OCI-LY7 (cell line): ENCODE data around the gene GATA5. TPM values are rescaled to one million over a fixed set of nuclear protein-coding genes. Genes with fewer than 3 reads are reported as not detected.

Source experiments
- BruUV-seq: library from RNA; stranded (reverse); fragments of 400-500 nt; replicated peaks from 2 replicates; lab custom pipeline; 2021; lab: Mats Ljungman, UMichigan
- CTCF ChIA-PET: fragments of 300-600 bp; sonication (Branson Sonifier 250); formaldehyde crosslinking; loops from one replicate; lab custom pipeline; 2022; ENCODE audit warnings: antibody characterized with exemption; ENCODE audit not compliant: unreplicated experiment; lab: Charles Lee
- POLR2A ChIA-PET: fragments of 300-600 bp; sonication (Branson Sonifier 250); formaldehyde crosslinking; loops from one replicate; lab custom pipeline; 2022; ENCODE audit warnings: antibody characterized with exemption; lab: Charles Lee
- DNase-seq: peaks from one replicate; pipeline ENCODE4 v3.0.0-alpha.2; 2015; ENCODE audit warnings: low spot score
- H2AFZ ChIP-seq: fragments of 200-600 bp; sonication (generic), shearing (Covaris generic); 2 replicates; pipeline ENCODE4 v1.6.1; 2014; ENCODE audit warnings: mild to moderate bottlenecking, antibody characterized with exemption, low read length, moderate library complexity
- H3K27ac ChIP-seq: fragments of 200-600 bp; sonication (generic); 2 replicates; pipeline ENCODE4 v1.5.1; 2014; ENCODE audit warnings: mixed run types, low read depth, mild to moderate bottlenecking, moderate library complexity, low read length, inconsistent platforms; ENCODE audit not compliant: poor library complexity, severe bottlenecking
- H3K36me3 ChIP-seq: fragments of 200-600 bp; sonication (generic); 2 replicates; pipeline ENCODE4 v1.6.1; 2014; ENCODE audit warnings: mild to moderate bottlenecking, antibody characterized with exemption, low read length, moderate library complexity, mixed read lengths; ENCODE audit not compliant: insufficient read depth
- H3K4me1 ChIP-seq: fragments of 200-600 bp; sonication (generic); 2 replicates; pipeline ENCODE4 v1.5.1; 2014; ENCODE audit warnings: mild to moderate bottlenecking, low read length; ENCODE audit not compliant: insufficient read depth, poor library complexity, severe bottlenecking
- H3K4me2 ChIP-seq: fragments of 200-600 bp; sonication (generic); 2 replicates; pipeline ENCODE4 v1.6.1; 2014; ENCODE audit warnings: mild to moderate bottlenecking, low read length
- H3K4me3 ChIP-seq: fragments of 200-600 bp; sonication (generic); 2 replicates; pipeline ENCODE4 v1.5.1; 2014; ENCODE audit warnings: mild to moderate bottlenecking, low read depth, low read length; ENCODE audit not compliant: poor library complexity, severe bottlenecking
- H3K79me2 ChIP-seq: fragments of 200-600 bp; sonication (generic); 2 replicates; pipeline ENCODE4 v1.6.1; 2016; ENCODE audit warnings: low read depth, mild to moderate bottlenecking, low read length, moderate library complexity, mixed read lengths; ENCODE audit not compliant: insufficient read depth
- H3K9me2 ChIP-seq: fragments of 200-600 bp; sonication (generic); 2 replicates; pipeline ENCODE4 v1.6.1; 2016; ENCODE audit warnings: mild to moderate bottlenecking, low read length, mixed read lengths; ENCODE audit not compliant: insufficient read depth
- H3K9me3 ChIP-seq: fragments of 200-600 bp; sonication (generic); 2 replicates; pipeline ENCODE4 v1.6.1; 2014; ENCODE audit warnings: mild to moderate bottlenecking, mixed run types, low read length, mixed read lengths
- H4K20me1 ChIP-seq: fragments of 200-600 bp; sonication (generic); 2 replicates; pipeline ENCODE4 v1.6.1; 2014; ENCODE audit warnings: mild to moderate bottlenecking, antibody characterized with exemption, low read length, moderate library complexity, mixed read lengths; ENCODE audit not compliant: insufficient read depth
- EZH2phosphoT487 ChIP-seq: fragments of 200-600 bp; sonication (generic); IDR thresholded peaks from 2 replicates; pipeline ENCODE4 v1.6.1; 2018; ENCODE audit warnings: low read depth, borderline replicate concordance, mild to moderate bottlenecking, mixed run types, antibody characterized with exemption, low read length, moderate library complexity, mixed read lengths
- intact Hi-C: fragments of 100-400 bp; cut with micrococcal nuclease; formaldehyde crosslinking; loops from one replicate; pipeline ENCODE4 v1.10.0; 2022; ENCODE audit not compliant: unreplicated experiment
- total RNA-seq, 2 experiments: library from RNA; depleted of rRNA in 1 of 2; stranded (reverse); fragments of >200 nt in 1 of 2; shearing (Covaris generic) in 1 of 2; gene quantifications; 2 replicates each; pipeline ENCODE4 v1.2.3, GENCODE V29; 2014 to 2022
- TF ChIP-seq, protein P1 (sequence below): fragments of 200-600 bp; sonication (generic); conservative IDR thresholded peaks from 2 replicates; pipeline ENCODE4 v1.5.1; 2014; ENCODE audit warnings: mild to moderate bottlenecking, antibody characterized with exemption, low read length, moderate library complexity, mixed read lengths

GATA5 gene
- total RNA-seq, 2 experiments from 2014 or later: not detected

- ChIA-PET CTCF (no interaction called here), POLR2A (no interaction called here)
- no peak overlapping the region for H3K27ac ChIP-seq
- no peaks in the 10 kb centered on the region for H3K79me2 ChIP-seq
- intact Hi-C loops: loop anchor here (2.0 kb wide), 1 partner anchor 289 kb away; no protein-coding TSS in a partner anchor
- BruUV-seq: no TSS peak
- H3K9me2 ChIP-seq: no peaks in the 10 kb centered on the region
- no peak overlapping the region for H2AFZ ChIP-seq
- no peaks in the 10 kb centered on the region for H4K20me1 ChIP-seq
- no peak overlapping the region for H3K4me2 ChIP-seq
- H3K36me3 ChIP-seq: no peaks in the 10 kb centered on the region
- H3K9me3 ChIP-seq: no peaks in the 10 kb centered on the region
- DNase-seq: no peak
- peaks cover 2% of the 10 kb centered on the region for H3K4me1 ChIP-seq
- H3K4me3 ChIP-seq: no peak overlapping the region
- TF ChIP-seq, protein P1, sequence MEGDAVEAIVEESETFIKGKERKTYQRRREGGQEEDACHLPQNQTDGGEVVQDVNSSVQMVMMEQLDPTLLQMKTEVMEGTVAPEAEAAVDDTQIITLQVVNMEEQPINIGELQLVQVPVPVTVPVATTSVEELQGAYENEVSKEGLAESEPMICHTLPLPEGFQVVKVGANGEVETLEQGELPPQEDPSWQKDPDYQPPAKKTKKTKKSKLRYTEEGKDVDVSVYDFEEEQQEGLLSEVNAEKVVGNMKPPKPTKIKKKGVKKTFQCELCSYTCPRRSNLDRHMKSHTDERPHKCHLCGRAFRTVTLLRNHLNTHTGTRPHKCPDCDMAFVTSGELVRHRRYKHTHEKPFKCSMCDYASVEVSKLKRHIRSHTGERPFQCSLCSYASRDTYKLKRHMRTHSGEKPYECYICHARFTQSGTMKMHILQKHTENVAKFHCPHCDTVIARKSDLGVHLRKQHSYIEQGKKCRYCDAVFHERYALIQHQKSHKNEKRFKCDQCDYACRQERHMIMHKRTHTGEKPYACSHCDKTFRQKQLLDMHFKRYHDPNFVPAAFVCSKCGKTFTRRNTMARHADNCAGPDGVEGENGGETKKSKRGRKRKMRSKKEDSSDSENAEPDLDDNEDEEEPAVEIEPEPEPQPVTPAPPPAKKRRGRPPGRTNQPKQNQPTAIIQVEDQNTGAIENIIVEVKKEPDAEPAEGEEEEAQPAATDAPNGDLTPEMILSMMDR: no peak
- no peak for TF ChIP-seq EZH2phosphoT487
Observed at GRCh38 chr20:62501801-62502495, 26.2 kb upstream of the GATA5 start.

GRCh38 chr20:62500237-62500864, 24.6 kb upstream of the GATA5 start:
- TF ChIP-seq, protein P1: peak; percentile 86
- TF ChIP-seq EZH2phosphoT487: no peak
- Histone ChIP-seq H3K9me2 (no peaks in the 10 kb centered on the region), H4K20me1 (no peaks in the 10 kb centered on the region), H3K4me1 (peaks cover 18% of the 10 kb centered on the region), H3K36me3 (no peaks in the 10 kb centered on the region), H3K79me2 (no peaks in the 10 kb centered on the region), H3K4me3 (no peak overlapping the region), H3K27ac (no peak overlapping the region), H3K9me3 (no peaks in the 10 kb centered on the region), H2AFZ (no peak overlapping the region), H3K4me2 (no peak overlapping the region)
- DNase-seq: peak; percentile 73
- ChIA-PET CTCF (interaction anchor here (0.5 to 1.6 kb wide), 4 partner anchors 8 to 116 kb away, joined by 3 to 10 read pairs (median 6); no protein-coding TSS in a partner anchor), POLR2A (no interaction called here)
- BruUV-seq: no TSS peak
- intact Hi-C loops: loop anchor here (1.0 to 2.0 kb wide), 2 partner anchors 117 to 290 kb away; no protein-coding TSS in a partner anchor
